Measurements from ENCODE around the gene RAD51B. TPM values are rescaled to one million over a fixed set of nuclear protein-coding genes. Genes with fewer than 3 reads are reported as not detected.

The RAD51B gene
- total and polyA plus RNA-seq, 4 donors = 2.5 to 95.0 (median 9.6) TPM

GRCh38 chr14:68293404-68293803, 473.8 kb downstream of the RAD51B start:
- no peak overlapping the region for H3K27ac ChIP-seq (ENCODE audit: low read depth in 1 of 2, low read length in 1 of 2)
- peaks cover 0 to 52% (median 39%) of the 10 kb centered on the region in 5 donors for H3K4me1 ChIP-seq (ENCODE audit: control insufficient read depth in 5 of 5, insufficient read depth in 5 of 5, low read length in 5 of 5)
- H3K27me3 ChIP-seq (ENCODE audit: control insufficient read depth in 3 of 3, insufficient read depth in 3 of 3, low read length in 2 of 3) = no peaks in the 10 kb centered on the region
- H3K9me3 ChIP-seq (ENCODE audit: control insufficient read depth in 4 of 4, insufficient read depth in 3 of 4, low read length in 3 of 4) = no peaks in the 10 kb centered on the region
- ATAC-seq (ENCODE audit: insufficient read depth, low FRiP score) = no peak
- no peaks in the 10 kb centered on the region for H3K36me3 ChIP-seq (ENCODE audit: control insufficient read depth in 4 of 4, insufficient read depth in 4 of 4, low read length in 4 of 4)
- no peak overlapping the region for H3K4me3 ChIP-seq
- no peak for DNase-seq
- no peak for TF ChIP-seq CTCF (IDR thresholded peaks at IDR 0.05; ENCODE audit: control extremely low read depth, extremely low read depth)
- 39 to 46% methylated on average over 5 of the region's 5 CpGs for WGBS, 2 donors
- H3K9ac ChIP-seq (ENCODE audit: insufficient read depth in 1 of 2, low read length in 2 of 2) = no peak overlapping the region

GRCh38 chr14:68295316-68295816, 475.8 kb downstream of the RAD51B start:
- 74 to 85% methylated on average over 8 of the region's 8 CpGs for WGBS, 2 donors
- H3K27ac ChIP-seq (ENCODE audit: low read depth in 1 of 2, low read length in 1 of 2) = no peak overlapping the region
- no peak overlapping the region for H3K9ac ChIP-seq (ENCODE audit: insufficient read depth in 1 of 2, low read length in 2 of 2)

GRCh38 chr14:68297039-68297438, 477.5 kb downstream of the RAD51B start:
- TF ChIP-seq CTCF (IDR thresholded peaks at IDR 0.05; ENCODE audit: control extremely low read depth, extremely low read depth) = no peak
- no peaks in the 10 kb centered on the region for H3K9me3 ChIP-seq (ENCODE audit: control insufficient read depth in 4 of 4, insufficient read depth in 3 of 4, low read length in 3 of 4)
- 80 to 87% methylated on average over 4 of the region's 4 CpGs for WGBS, 2 donors
- H3K36me3 ChIP-seq (ENCODE audit: control insufficient read depth in 4 of 4, insufficient read depth in 4 of 4, low read length in 4 of 4) = no peaks in the 10 kb centered on the region
- no peaks in the 10 kb centered on the region for H3K27me3 ChIP-seq (ENCODE audit: control insufficient read depth in 3 of 3, insufficient read depth in 3 of 3, low read length in 2 of 3)
- H3K9ac ChIP-seq (ENCODE audit: insufficient read depth in 1 of 2, low read length in 2 of 2) = no peak overlapping the region
- H3K27ac ChIP-seq (ENCODE audit: low read depth in 1 of 2, low read length in 1 of 2) = no peak overlapping the region
- no peak overlapping the region for H3K4me3 ChIP-seq
- no peak for ATAC-seq (ENCODE audit: insufficient read depth, low FRiP score)
- peaks cover 0 to 54% (median 44%) of the 10 kb centered on the region in 5 donors for H3K4me1 ChIP-seq (ENCODE audit: control insufficient read depth in 5 of 5, insufficient read depth in 5 of 5, low read length in 5 of 5)
- peak; percentile 42 to 95 (median 90) for DNase-seq

More at GRCh38 chr14:68295316-68295816, 475.8 kb downstream of the RAD51B start:
- Histone ChIP-seq H3K36me3 (ENCODE audit: control insufficient read depth in 4 of 4, insufficient read depth in 4 of 4, low read length in 4 of 4) (no peaks in the 10 kb centered on the region), H3K4me3 (no peak overlapping the region), H3K4me1 (ENCODE audit: control insufficient read depth in 5 of 5, insufficient read depth in 5 of 5, low read length in 5 of 5) (peaks cover 0 to 52% (median 39%) of the 10 kb centered on the region in 5 donors), H3K9me3 (ENCODE audit: control insufficient read depth in 4 of 4, insufficient read depth in 3 of 4, low read length in 3 of 4) (no peaks in the 10 kb centered on the region), H3K27me3 (ENCODE audit: control insufficient read depth in 3 of 3, insufficient read depth in 3 of 3, low read length in 2 of 3) (no peaks in the 10 kb centered on the region)
- DNase-seq (peak; percentile 73 to 86 (median 81)), ATAC-seq (ENCODE audit: insufficient read depth, low FRiP score) (no peak)
- TF ChIP-seq CTCF (IDR thresholded peaks at IDR 0.05; ENCODE audit: control extremely low read depth, extremely low read depth) = no peak
